H1 (cell line): ENCODE data around the gene C9orf40.

ENCODE experiments used
- HDAC6 ChIP-seq: IDR thresholded peaks from one replicate; pipeline ENCODE4 v1.7.1; 2012; ENCODE audit warnings: low read depth, mild to moderate bottlenecking, inconsistent platforms, low read length, moderate library complexity
- NRF1 ChIP-seq: IDR thresholded peaks from 2 replicates; pipeline ENCODE4 v1.6.1; 2011; ENCODE audit warnings: mild to moderate bottlenecking, low read depth, low read length, improper control_type of control experiment
- SP2 ChIP-seq: IDR thresholded peaks from 2 replicates; pipeline ENCODE4 v1.6.1; 2012; ENCODE audit warnings: mild to moderate bottlenecking, low read length, inconsistent platforms

GRCh38 chr9:74948937-74949336, 3.8 kb downstream of the C9orf40 start:
- TF ChIP-seq NRF1 (no peak), SP2 (no peak), HDAC6 (no peak)
